Mesenchymal stem cell (in vitro differentiated cells and primary cell): ENCODE results near the gene PNMA8A.
A peak's percentile ranks its signal among the peaks of the same experiment; 100 is the strongest.
"Not testable (repeated sequence)": the region's sequence is repeated elsewhere in the genome, so short reads cannot be mapped to it uniquely, and the experiment has no call there.

Source experiments
- DNase-seq: peaks from one replicate; pipeline ENCODE4 v3.0.0-alpha.2; 2013
- H2AFZ ChIP-seq: one replicate; pipeline ENCODE4 v1.6.1; 2013; ENCODE audit warnings: low read depth, mild to moderate bottlenecking, control low read depth, inconsistent platforms, low read length, moderate library complexity
- H2AK5ac ChIP-seq: 2 replicates; pipeline ENCODE4 v1.6.1; 2013; ENCODE audit warnings: low read length, moderate library complexity, mild to moderate bottlenecking, inconsistent platforms; ENCODE audit not compliant: severe bottlenecking
- H2BK120ac ChIP-seq: one replicate; pipeline ENCODE4 v1.6.1; 2013; ENCODE audit warnings: low read depth, mild to moderate bottlenecking, inconsistent platforms, low read length, moderate library complexity
- H2BK12ac ChIP-seq, 2 experiments: one replicate each; pipeline ENCODE4 v1.6.1; 2013; ENCODE audit warnings: inconsistent platforms in 2 of 2, low read length in 2 of 2, mild to moderate bottlenecking in 2 of 2, moderate library complexity in 2 of 2, control low read depth in 1 of 2
- H2BK15ac ChIP-seq: one replicate; pipeline ENCODE4 v1.6.1; 2013; ENCODE audit warnings: mild to moderate bottlenecking, low read depth, inconsistent platforms; ENCODE audit not compliant: poor library complexity, severe bottlenecking
- H2BK5ac ChIP-seq: 2 replicates; pipeline ENCODE4 v1.6.1; 2013; ENCODE audit warnings: low read depth, mild to moderate bottlenecking, low read length, control low read depth, inconsistent platforms; ENCODE audit not compliant: poor library complexity, severe bottlenecking
- H3K14ac ChIP-seq, 2 experiments: one replicate each; pipeline ENCODE4 v1.6.1; 2013; ENCODE audit warnings: inconsistent platforms in 2 of 2, low read length in 2 of 2, control low read depth in 1 of 2, mild to moderate bottlenecking in 1 of 2, moderate library complexity in 1 of 2
- H3K18ac ChIP-seq, 2 experiments: one replicate each; pipeline ENCODE4 v1.6.1; 2013; ENCODE audit warnings: inconsistent platforms in 2 of 2, low read length in 2 of 2, control low read depth in 1 of 2, low read depth in 1 of 2, mild to moderate bottlenecking in 1 of 2
- H3K23ac ChIP-seq, 2 experiments: one replicate each; pipeline ENCODE4 v1.6.1; 2013; ENCODE audit warnings: inconsistent platforms in 2 of 2, low read length in 2 of 2, mild to moderate bottlenecking in 2 of 2, moderate library complexity in 2 of 2, control low read depth in 1 of 2
- H3K27ac ChIP-seq: 2 replicates; pipeline ENCODE4 v1.5.1; 2013; ENCODE audit warnings: mild to moderate bottlenecking, moderate library complexity, low read length, control low read depth, inconsistent platforms; ENCODE audit not compliant: poor library complexity, severe bottlenecking
- H3K27me3 ChIP-seq, 2 experiments: 2 replicates each; pipeline versions ENCODE4 v1.6.1 to v1.7.0; 2013; ENCODE audit warnings: low read length in 2 of 2, mild to moderate bottlenecking in 2 of 2, moderate library complexity in 2 of 2, control low read depth in 1 of 2, inconsistent platforms in 1 of 2; ENCODE audit not compliant: control insufficient read depth in 1 of 2, insufficient read depth in 1 of 2
- H3K36me3 ChIP-seq, 2 experiments: 2 replicates each; pipeline versions ENCODE4 v1.6.1 to v1.7.0; 2013; ENCODE audit warnings: low read length in 2 of 2, control low read depth in 1 of 2, inconsistent platforms in 1 of 2, low read depth in 1 of 2, mild to moderate bottlenecking in 1 of 2; ENCODE audit not compliant: insufficient read depth in 2 of 2, control insufficient read depth in 1 of 2
- H3K4ac ChIP-seq, 2 experiments: one replicate each; pipeline ENCODE4 v1.6.1; 2013; ENCODE audit warnings: inconsistent platforms in 2 of 2, low read length in 2 of 2, mild to moderate bottlenecking in 2 of 2, moderate library complexity in 2 of 2, control low read depth in 1 of 2, low read depth in 1 of 2
- H3K4me1 ChIP-seq: 2 replicates; pipeline ENCODE4 v1.6.1; 2013; ENCODE audit warnings: low read depth, low read length, control low read depth; ENCODE audit not compliant: control insufficient read depth, insufficient read depth
- H3K4me2 ChIP-seq: 2 replicates; pipeline ENCODE4 v1.6.1; 2013; ENCODE audit warnings: low read length, mild to moderate bottlenecking, inconsistent platforms; ENCODE audit not compliant: poor library complexity, severe bottlenecking
- H3K4me3 ChIP-seq, 2 experiments: 2 replicates each; pipeline versions ENCODE4 v1.5.1 to v1.7.0; 2013; ENCODE audit warnings: low read length in 2 of 2, mild to moderate bottlenecking in 2 of 2, control low read depth in 1 of 2, low read depth in 1 of 2; ENCODE audit not compliant: insufficient read depth in 1 of 2
- H3K79me1 ChIP-seq: replicated peaks from 2 replicates; pipeline ENCODE4 v1.6.1; 2013; ENCODE audit warnings: mild to moderate bottlenecking, control low read depth, low read length, inconsistent platforms; ENCODE audit not compliant: poor library complexity, severe bottlenecking
- H3K9ac ChIP-seq: 2 replicates; pipeline ENCODE4 v1.7.0; 2013; ENCODE audit warnings: mild to moderate bottlenecking, low read length, moderate library complexity
- H3K9me3 ChIP-seq: 2 replicates; pipeline ENCODE4 v1.7.0; 2013; ENCODE audit warnings: mild to moderate bottlenecking, low read length; ENCODE audit not compliant: control insufficient read depth
- H4K8ac ChIP-seq: one replicate; pipeline ENCODE4 v1.6.1; 2013; ENCODE audit warnings: inconsistent platforms, mild to moderate bottlenecking, low read length, moderate library complexity
- H4K91ac ChIP-seq: one replicate; pipeline ENCODE4 v1.6.1; 2013; ENCODE audit warnings: mild to moderate bottlenecking, low read length, inconsistent platforms
- WGBS: methylation state at CpG from one replicate; pipeline ENCODE4 v1.1.7; 2013; ENCODE audit warnings: mixed read lengths; 5-methylcytosine and 5-hydroxymethylcytosine counted together

PNMA8A gene

DNA sequence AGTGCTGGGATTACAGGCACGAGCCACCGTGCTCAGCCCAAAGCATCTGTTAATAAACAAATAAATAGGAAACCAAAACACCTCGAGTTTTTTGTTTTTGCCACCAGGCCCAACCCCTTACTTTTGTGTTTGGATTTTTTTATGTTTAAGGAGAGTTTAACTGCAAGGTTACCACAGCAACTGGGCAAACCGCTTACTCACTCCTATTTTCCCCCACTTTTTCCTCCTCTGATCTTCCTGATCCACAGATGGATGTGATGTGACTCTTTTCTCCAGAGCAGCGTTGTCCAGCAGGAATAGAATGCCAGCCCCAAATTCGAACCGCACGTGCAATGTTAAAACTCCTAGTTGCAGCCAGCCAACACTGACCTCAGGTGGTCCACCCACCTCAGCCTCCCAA is 26.4 kb upstream of the PNMA8A start:
- Histone ChIP-seq H3K9ac (no peak overlapping the region), H3K36me3 (no peaks in the 10 kb centered on the region), H2BK120ac (no peak overlapping the region), H2AK5ac (no peak overlapping the region), H3K4me1 (peaks cover 18% of the 10 kb centered on the region), H3K4ac (no peak overlapping the region), H2AFZ (no peak overlapping the region), H3K27ac (no peak overlapping the region), H3K79me1 (no peaks in the 10 kb centered on the region), H3K27me3 (peaks cover 11 to 13% of the 10 kb centered on the region in 2 experiments), H2BK5ac (no peak overlapping the region), H2BK12ac (no peak overlapping the region), H3K23ac (no peak overlapping the region), H2BK15ac (no peak overlapping the region), H3K14ac (no peak overlapping the region), H4K91ac (no peak overlapping the region), H3K4me2 (no peak overlapping the region), H3K9me3 (no peaks in the 10 kb centered on the region), H3K18ac (no peak overlapping the region), H4K8ac (no peak overlapping the region), H3K4me3 (no peak overlapping the region)
- peak; percentile 46 for DNase-seq
- 94% methylated on average over 5 of the region's 8 CpGs for WGBS

DNA sequence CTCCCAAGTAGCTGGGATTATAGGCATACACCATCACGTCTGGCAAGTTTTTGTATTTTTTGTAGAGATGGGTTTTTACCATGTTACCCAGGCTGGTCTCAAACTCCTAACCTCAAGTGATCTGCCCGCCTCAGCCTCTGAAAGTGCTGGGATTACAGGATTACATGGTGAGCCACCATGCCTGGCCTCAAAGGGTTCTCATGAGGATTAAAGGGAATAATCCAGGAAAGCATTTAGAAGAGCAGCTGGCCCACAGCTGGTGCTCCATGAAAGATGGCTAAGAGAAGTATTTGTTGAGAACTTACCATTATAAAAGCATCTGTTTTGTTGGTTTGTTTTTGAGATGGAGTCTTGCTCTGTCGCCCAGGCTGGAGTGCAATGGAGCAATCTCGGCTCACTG is 25.5 kb upstream of the PNMA8A start:
- H3K79me1 ChIP-seq, H4K8ac ChIP-seq, H2BK120ac ChIP-seq, H4K91ac ChIP-seq, H2BK12ac ChIP-seq, H3K4me2 ChIP-seq, H3K18ac ChIP-seq, H3K27ac ChIP-seq, H2BK15ac ChIP-seq, H3K36me3 ChIP-seq, H2AK5ac ChIP-seq, H3K14ac ChIP-seq, H3K4me3 ChIP-seq, DNase-seq, H3K9me3 ChIP-seq, H2AFZ ChIP-seq, H3K9ac ChIP-seq, H2BK5ac ChIP-seq, H3K23ac ChIP-seq, H3K4ac ChIP-seq: not testable (repeated sequence)
- peaks cover 18 to 22% of the 10 kb centered on the region in 2 experiments for H3K27me3 ChIP-seq
- WGBS = 82% methylated on average over 4 of the region's 4 CpGs
- peaks cover 18% of the 10 kb centered on the region for H3K4me1 ChIP-seq

DNA sequence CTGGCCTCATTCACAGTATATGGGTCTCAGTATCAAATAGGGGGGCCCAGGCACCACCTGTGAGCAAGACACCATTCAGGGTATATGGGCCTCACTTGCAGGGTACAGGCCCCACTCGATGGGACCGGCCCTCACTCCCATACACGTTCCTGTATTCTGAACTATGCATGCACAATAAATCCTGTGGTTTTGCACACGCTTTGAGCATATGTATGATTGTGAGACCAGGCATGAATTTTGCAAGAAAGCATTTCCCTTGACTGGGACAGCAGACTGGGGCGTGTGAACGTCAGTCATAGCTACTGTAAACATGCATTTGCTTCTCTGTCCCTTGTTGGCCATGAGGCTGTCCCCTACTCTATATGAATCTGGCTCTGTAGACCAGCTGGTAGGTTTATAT is 24.9 kb upstream of the PNMA8A start:
- H3K27ac ChIP-seq = no peak overlapping the region
- no peak overlapping the region for H4K91ac ChIP-seq
- H3K9me3 ChIP-seq = no peaks in the 10 kb centered on the region
- H3K9ac ChIP-seq = no peak overlapping the region
- no peak overlapping the region for H2BK15ac ChIP-seq
- H3K36me3 ChIP-seq = no peaks in the 10 kb centered on the region
- no peak overlapping the region for H3K4ac ChIP-seq
- H2BK5ac ChIP-seq = no peak overlapping the region
- no peak overlapping the region for H2BK120ac ChIP-seq
- DNase-seq = no peak
- no peak overlapping the region for H3K4me3 ChIP-seq
- H3K27me3 ChIP-seq = peaks cover 23 to 27% of the 10 kb centered on the region in 2 experiments
- 84% methylated on average over 6 of the region's 6 CpGs for WGBS
- no peak overlapping the region for H2AFZ ChIP-seq
- H3K18ac ChIP-seq = no peak overlapping the region
- no peak overlapping the region for H4K8ac ChIP-seq
- no peak overlapping the region for H2AK5ac ChIP-seq
- H3K4me2 ChIP-seq = no peak overlapping the region
- H3K79me1 ChIP-seq = no peaks in the 10 kb centered on the region
- no peak overlapping the region for H3K14ac ChIP-seq
- no peak overlapping the region for H3K23ac ChIP-seq
- H2BK12ac ChIP-seq = no peak overlapping the region
- peaks cover 18% of the 10 kb centered on the region for H3K4me1 ChIP-seq

DNA sequence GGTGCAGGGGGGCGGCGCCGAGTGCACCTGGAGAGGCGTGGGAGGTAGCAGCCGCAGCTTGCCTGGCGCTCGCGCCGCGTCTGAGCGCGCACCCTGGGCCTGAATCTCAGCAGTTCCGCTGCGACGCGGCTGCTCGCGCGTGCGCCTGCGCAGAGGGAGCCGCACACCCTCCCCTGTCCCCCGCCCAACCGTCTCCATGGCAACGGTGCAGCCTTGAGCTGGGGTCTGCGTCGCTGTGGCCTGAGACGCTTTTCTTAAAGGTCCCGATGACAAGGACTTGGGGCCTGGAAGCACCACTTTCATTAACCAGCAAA is 24.4 kb upstream of the PNMA8A start, which contains the start of gene PNMA8B:
TSS of gene PNMA8B (minus strand) at position 82 of the 314 bp plus-strand sequence. CDS start 402 bp downstream, outside the sequence.
- DNase-seq = peak; percentile 67
- H3K27ac ChIP-seq = no peak within 1 kb of the TSS
- H3K14ac ChIP-seq = peak within 1 kb of the TSS in 1 of 2 experiments; percentile 50
- H3K4me1 ChIP-seq = peaks cover 17% of the 10 kb centered on the region
- no peaks in the 10 kb centered on the region for H3K9me3 ChIP-seq
- H4K91ac ChIP-seq = peak within 1 kb of the TSS; percentile 77
- peak within 1 kb of the TSS; percentile 50 to 70 for H3K4me3 ChIP-seq
- H2BK15ac ChIP-seq = peak within 1 kb of the TSS; percentile 21
- WGBS = 2% methylated on average over 23 of the region's 29 CpGs
- H3K27me3 ChIP-seq = peaks cover 23 to 33% of the 10 kb centered on the region in 2 experiments
- H3K4ac ChIP-seq = peak within 1 kb of the TSS; percentile 29 to 75
- H4K8ac ChIP-seq = peak within 1 kb of the TSS; percentile 98
- H2BK5ac ChIP-seq = no peak within 1 kb of the TSS
- H3K18ac ChIP-seq = peak within 1 kb of the TSS; percentile 58 to 90
- H3K79me1 ChIP-seq = no peaks in the 10 kb centered on the region
- no peak within 1 kb of the TSS for H2BK12ac ChIP-seq
- no peaks in the 10 kb centered on the region for H3K36me3 ChIP-seq
- H3K4me2 ChIP-seq = peak within 1 kb of the TSS; percentile 81
- peak within 1 kb of the TSS; percentile 11 for H2BK120ac ChIP-seq
- H3K23ac ChIP-seq = no peak within 1 kb of the TSS
- peak within 1 kb of the TSS; percentile 61 for H3K9ac ChIP-seq
- H2AK5ac ChIP-seq = no peak within 1 kb of the TSS
- peak within 1 kb of the TSS; percentile 92 for H2AFZ ChIP-seq
